Gastrocnemius medialis (tissue), 4 donors: Measurements from ENCODE around the gene SPRING1. TPM values are rescaled to one million over a fixed set of nuclear protein-coding genes. Genes with fewer than 3 reads are reported as not detected.

Experiments
- ATAC-seq, 2 donors: fragments of 150-250 bp; one replicate each; pipeline ENCODE4 v1.9.1; 2016
- DNase-seq, 2 donors: peaks; one replicate each; pipeline ENCODE4 v3.0.0-alpha.2; 2019
- H3K27ac ChIP-seq, 4 donors: fragments of 200-600 bp; sonication (generic); 1 replicate in 1 of 4; 2 replicates in 3 of 4; pipeline ENCODE4 v1.5.1; 2016 to 2018; ENCODE audit warnings: mild to moderate bottlenecking in 2 of 4, moderate library complexity in 1 of 4
- H3K27me3 ChIP-seq, 3 donors: fragments of 200-600 bp; sonication (generic) in 2 of 3; 1 replicate in 1 of 3; 2 replicates in 2 of 3; pipeline versions ENCODE4 v1.5.1 to v1.6.0; 2016 to 2019; ENCODE audit warnings: mild to moderate bottlenecking in 1 of 3, moderate library complexity in 1 of 3
- H3K36me3 ChIP-seq, 2 donors: fragments of 200-600 bp; sonication (generic) in 1 of 2; one replicate each; pipeline ENCODE4 v1.5.1; 2017 to 2018
- H3K4me1 ChIP-seq, 2 donors: fragments of 200-600 bp; sonication (generic) in 1 of 2; one replicate each; pipeline ENCODE4 v1.5.1; 2016 to 2017; ENCODE audit warnings: mild to moderate bottlenecking in 2 of 2
- H3K4me3 ChIP-seq, 4 donors: fragments of 200-600 bp; sonication (generic) in 3 of 4; 1 replicate in 1 of 4; 2 replicates in 3 of 4; pipeline ENCODE4 v1.5.1; 2016 to 2019; ENCODE audit warnings: mild to moderate bottlenecking in 2 of 4
- H3K9me3 ChIP-seq, 3 donors: fragments of 200-600 bp; sonication (generic) in 2 of 3; 1 replicate in 1 of 3; 2 replicates in 2 of 3; pipeline ENCODE4 v1.5.1; 2016 to 2019
- CTCF ChIP-seq, 5 experiments: fragments of 450-650 bp in 3 of 5; fragments of 200-600 bp in 2 of 5; sonication (generic) in 2 of 5; IDR thresholded peaks in 4 of 5; conservative IDR thresholded peaks in 1 of 5; 1 replicate in 4 of 5; 2 replicates in 1 of 5; pipeline ENCODE4 v1.5.1; 2016 to 2019; ENCODE audit warnings: antibody characterized with exemption in 5 of 5, mild to moderate bottlenecking in 3 of 5, moderate library complexity in 3 of 5
- POLR2A ChIP-seq, 2 donors: fragments of 450-650 bp; IDR thresholded peaks; one replicate each; pipeline ENCODE4 v1.6.1; 2017; ENCODE audit warnings: antibody characterized with exemption in 2 of 2, mild to moderate bottlenecking in 2 of 2, moderate library complexity in 2 of 2
- in situ Hi-C, 4 donors: fragments of 200-750 bp; cut with MboI; loops; one replicate each; pipeline versions ENCODE4 v1.15.0 to v1.8.0; 2017; ENCODE audit warnings: low sequenced_read_pairs in 4 of 4
- intact Hi-C: fragments of 100-400 bp; cut with DNase I; formaldehyde crosslinking; loops from one replicate; pipeline ENCODE4 v1.15.1; 2023; ENCODE audit warnings: low total_unique reads
- total RNA-seq, 4 donors: library from RNA; depleted of rRNA; stranded (reverse); fragments of >200 nt; gene quantifications; one replicate each; pipeline versions ENCODE4 v1.1.0 to v1.2.3, GENCODE V29; 2016

The SPRING1 gene
- total RNA-seq, 4 donors from 2014 or later: 3.5 to 11.0 (median 8.2) TPM

- Histone ChIP-seq H3K4me1 (peaks cover 40 to 46% of the 10 kb centered on the region in 2 donors), H3K36me3 (no peaks in the 10 kb centered on the region), H3K9me3 (no peaks in the 10 kb centered on the region), H3K27me3 (no peaks in the 10 kb centered on the region), H3K4me3 (no peak overlapping the region), H3K27ac (no peak overlapping the region)
- intact Hi-C loops: no loop called here
- in situ Hi-C loops: loop anchor here in 3 of 4 donors (25.0 kb wide), 3 partner anchors 248 to 727 kb away; no protein-coding TSS in a partner anchor
- DNase-seq: peak in 1 of 2 donors; percentile 43
- TF ChIP-seq POLR2A (IDR thresholded peaks at IDR 0.05) (no peak), CTCF (IDR thresholded peaks at IDR 0.05 in 4 of 5, conservative IDR thresholded peaks at IDR 0.05 in 1 of 5) (no peak)
- ATAC-seq: no peak
Observed at GRCh38 chr12:116714175-116714574, 23.7 kb downstream of the SPRING1 start.

- intact Hi-C loops: no loop called here
Observed at GRCh38 chr12:116713527-116713926, 24.3 kb downstream of the SPRING1 start.

GRCh38 chr12:116712458-116713303, 25.2 kb downstream of the SPRING1 start:
- H3K27me3 ChIP-seq: no peaks in the 10 kb centered on the region
- in situ Hi-C loops: loop anchor here in 3 of 4 donors (25.0 kb wide), 3 partner anchors 250 to 725 kb away; no protein-coding TSS in a partner anchor
- H3K9me3 ChIP-seq: no peaks in the 10 kb centered on the region
- DNase-seq (no peak), ATAC-seq (no peak)
- no peak overlapping the region for H3K4me3 ChIP-seq
- intact Hi-C loops: no loop called here
- no peaks in the 10 kb centered on the region for H3K36me3 ChIP-seq
- H3K4me1 ChIP-seq: peaks cover 31 to 38% of the 10 kb centered on the region in 2 donors
- TF ChIP-seq CTCF (IDR thresholded peaks at IDR 0.05 in 4 of 5, conservative IDR thresholded peaks at IDR 0.05 in 1 of 5) (no peak), POLR2A (IDR thresholded peaks at IDR 0.05) (no peak)
- H3K27ac ChIP-seq: no peak overlapping the region

More at GRCh38 chr12:116713527-116713926, 24.3 kb downstream of the SPRING1 start:
- Histone ChIP-seq H3K27me3 (no peaks in the 10 kb centered on the region), H3K9me3 (no peaks in the 10 kb centered on the region), H3K4me1 (peaks cover 40 to 46% of the 10 kb centered on the region in 2 donors), H3K36me3 (no peaks in the 10 kb centered on the region), H3K27ac (no peak overlapping the region), H3K4me3 (no peak overlapping the region)
- ATAC-seq: no peak
- no peak for DNase-seq
- TF ChIP-seq POLR2A (IDR thresholded peaks at IDR 0.05) (no peak), CTCF (IDR thresholded peaks at IDR 0.05 in 4 of 5, conservative IDR thresholded peaks at IDR 0.05 in 1 of 5) (no peak)
- in situ Hi-C loops: loop anchor here in 3 of 4 donors (25.0 kb wide), 3 partner anchors 249 to 726 kb away; no protein-coding TSS in a partner anchor

- H3K9me3 ChIP-seq: no peaks in the 10 kb centered on the region
- no peak overlapping the region for H3K27ac ChIP-seq
- H3K4me1 ChIP-seq: peaks cover 15 to 23% of the 10 kb centered on the region in 2 donors
- no peaks in the 10 kb centered on the region for H3K27me3 ChIP-seq
- in situ Hi-C loops (loop anchor here in 3 of 4 donors (25.0 kb wide), 3 partner anchors 252 to 723 kb away; no protein-coding TSS in a partner anchor), intact Hi-C loops (no loop called here)
- no peak overlapping the region for H3K4me3 ChIP-seq
- no peak for DNase-seq
- ATAC-seq: peak; percentile 38 to 46
- no peaks in the 10 kb centered on the region for H3K36me3 ChIP-seq
- TF ChIP-seq CTCF (IDR thresholded peaks at IDR 0.05 in 4 of 5, conservative IDR thresholded peaks at IDR 0.05 in 1 of 5) (no peak), POLR2A (IDR thresholded peaks at IDR 0.05) (no peak)
Observed at GRCh38 chr12:116710370-116711150, 27.3 kb downstream of the SPRING1 start.
